Hepatocyte (in vitro differentiated cells): ENCODE results near the gene CABLES2. TPM values are rescaled to one million over a fixed set of nuclear protein-coding genes. Genes with fewer than 3 reads are reported as not detected.

Experiments
- DNase-seq: peaks from one replicate; pipeline ENCODE4 v3.0.0-alpha.2; 2016; ENCODE audit warnings: low spot score
- H2AFZ ChIP-seq: fragments of 200-600 bp; sonication (generic); 2 replicates; pipeline ENCODE4 v1.6.0; 2016; ENCODE audit warnings: antibody characterized with exemption, mild to moderate bottlenecking
- H3K27ac ChIP-seq: fragments of 200-600 bp; sonication (generic); 2 replicates; pipeline ENCODE4 v1.5.1; 2016; ENCODE audit warnings: mild to moderate bottlenecking
- H3K27me3 ChIP-seq: fragments of 200-600 bp; sonication (generic); 2 replicates; pipeline ENCODE4 v1.6.1; 2016
- H3K36me3 ChIP-seq: fragments of 200-600 bp; sonication (generic); replicated peaks from 2 replicates; pipeline ENCODE4 v1.5.1; 2016; ENCODE audit warnings: low read depth; ENCODE audit not compliant: insufficient read depth
- H3K4me1 ChIP-seq: fragments of 200-600 bp; sonication (generic); 2 replicates; pipeline ENCODE4 v1.5.1; 2016; ENCODE audit warnings: mild to moderate bottlenecking, moderate library complexity; ENCODE audit not compliant: insufficient read depth
- H3K4me2 ChIP-seq: fragments of 200-600 bp; sonication (generic); 2 replicates; pipeline ENCODE4 v1.6.0; 2016
- H3K4me3 ChIP-seq: fragments of 200-600 bp; sonication (generic); 2 replicates; pipeline ENCODE4 v1.5.1; 2016; ENCODE audit warnings: mild to moderate bottlenecking
- H3K79me2 ChIP-seq: fragments of 200-600 bp; sonication (generic); 2 replicates; pipeline ENCODE4 v1.6.0; 2017; ENCODE audit warnings: mild to moderate bottlenecking
- H3K9me2 ChIP-seq: fragments of 200-600 bp; sonication (generic); replicated peaks from 2 replicates; pipeline ENCODE4 v1.6.0; 2017; ENCODE audit warnings: mild to moderate bottlenecking; ENCODE audit not compliant: insufficient read depth
- H3K9me3 ChIP-seq: fragments of 200-600 bp; sonication (generic); 2 replicates; pipeline ENCODE4 v1.5.1; 2016; ENCODE audit warnings: low read depth, mild to moderate bottlenecking
- H4K20me1 ChIP-seq: fragments of 200-600 bp; sonication (generic); 2 replicates; pipeline ENCODE4 v1.6.0; 2016; ENCODE audit warnings: mild to moderate bottlenecking; ENCODE audit not compliant: insufficient read depth, poor library complexity, severe bottlenecking
- EZH2 ChIP-seq: fragments of 200-600 bp; sonication (generic); IDR thresholded peaks from 2 replicates; pipeline ENCODE4 v1.6.1; 2016; ENCODE audit warnings: antibody characterized with exemption, mild to moderate bottlenecking, borderline replicate concordance
- EZH2phosphoT487 ChIP-seq: fragments of 200-600 bp; sonication (generic); IDR thresholded peaks from one replicate; pipeline ENCODE4 v1.6.1; 2018; ENCODE audit warnings: antibody characterized with exemption, mild to moderate bottlenecking, low read depth, moderate library complexity; ENCODE audit not compliant: unreplicated experiment, severe bottlenecking
- WGBS: methylation state at CpG from one replicate; pipeline ENCODE4 v1.1.6; 2016; ENCODE audit warnings: low lambda C conversion rate; ENCODE audit errors: missing lambda C conversion rate; 5-methylcytosine and 5-hydroxymethylcytosine counted together
- polyA plus RNA-seq: library from polyadenylated mRNA; unstranded; fragments of >200 nt; fragmentation: Nextera tagmentation; extraction: Ambion mirVana; gene quantifications from 2 replicates; pipeline ENCODE4 v1.2.1, GENCODE V29; 2016
- total RNA-seq: library from RNA; depleted of rRNA; stranded (reverse); fragments of >200 nt; gene quantifications from 2 replicates; pipeline ENCODE4 v1.2.3, GENCODE V29; 2014
- TF ChIP-seq, protein P1 (sequence below): fragments of 200-600 bp; sonication (generic); IDR thresholded peaks from 2 replicates; pipeline ENCODE4 v1.5.1; 2016; ENCODE audit warnings: antibody characterized with exemption, mild to moderate bottlenecking; ENCODE audit not compliant: poor library complexity

CABLES2 gene
- total and polyA plus RNA-seq, 2 experiments from 2014 or later: 8.6 to 19.1 TPM

DNA sequence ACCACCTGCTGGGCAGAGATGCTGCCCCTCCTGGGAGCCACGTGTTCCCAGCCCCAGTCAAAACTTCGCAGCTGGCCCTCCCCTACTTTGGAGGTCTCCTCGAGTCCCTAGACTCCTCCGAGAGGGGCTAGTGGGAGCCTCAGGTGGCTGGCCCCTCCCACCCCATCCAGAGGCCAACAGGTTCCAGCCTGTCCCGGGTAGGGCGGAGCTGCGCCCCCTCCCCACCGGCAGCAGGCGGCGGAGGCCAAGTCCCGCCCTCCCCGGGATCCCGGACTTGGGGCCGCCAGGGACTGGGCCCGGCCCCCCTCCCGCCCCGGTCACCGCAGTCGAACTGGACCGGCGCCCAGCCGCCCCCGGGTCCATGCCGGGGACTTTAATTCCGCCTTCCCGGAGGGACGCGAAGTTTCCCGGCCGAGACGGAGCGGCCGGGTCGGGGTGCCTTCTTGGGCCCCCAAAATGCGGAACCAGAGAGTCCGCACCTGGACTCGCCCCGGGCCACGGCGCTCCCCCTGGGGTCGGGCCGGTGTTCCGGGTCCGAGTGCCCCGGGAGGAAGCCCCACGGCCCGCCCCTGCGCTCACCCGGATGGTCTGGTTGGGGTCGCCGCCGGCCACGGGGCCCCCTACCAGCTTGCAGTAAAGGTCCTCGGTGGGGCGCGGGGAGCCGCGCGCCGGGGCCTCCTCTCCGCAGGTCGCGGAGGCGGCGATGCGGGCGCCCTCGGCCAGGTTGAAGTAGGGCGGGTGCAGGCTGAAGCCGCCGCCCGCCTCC, 40.5 kb downstream of the CABLES2 start:
- Histone ChIP-seq H3K4me3 (peak overlapping the region; percentile 99), H3K27me3 (no peaks in the 10 kb centered on the region), H3K36me3 (no peaks in the 10 kb centered on the region), H3K4me1 (peaks cover 80% of the 10 kb centered on the region), H3K27ac (peak overlapping the region; percentile 92), H3K79me2 (peaks cover 50% of the 10 kb centered on the region), H3K9me3 (no peaks in the 10 kb centered on the region), H3K9me2 (no peaks in the 10 kb centered on the region), H3K4me2 (peak overlapping the region; percentile 91), H4K20me1 (peaks cover 30% of the 10 kb centered on the region), H2AFZ (no peak overlapping the region)
- DNase-seq: peak; percentile 83
- WGBS: 3% methylated on average over 50 of the region's 72 CpGs
- TF ChIP-seq, protein P1, sequence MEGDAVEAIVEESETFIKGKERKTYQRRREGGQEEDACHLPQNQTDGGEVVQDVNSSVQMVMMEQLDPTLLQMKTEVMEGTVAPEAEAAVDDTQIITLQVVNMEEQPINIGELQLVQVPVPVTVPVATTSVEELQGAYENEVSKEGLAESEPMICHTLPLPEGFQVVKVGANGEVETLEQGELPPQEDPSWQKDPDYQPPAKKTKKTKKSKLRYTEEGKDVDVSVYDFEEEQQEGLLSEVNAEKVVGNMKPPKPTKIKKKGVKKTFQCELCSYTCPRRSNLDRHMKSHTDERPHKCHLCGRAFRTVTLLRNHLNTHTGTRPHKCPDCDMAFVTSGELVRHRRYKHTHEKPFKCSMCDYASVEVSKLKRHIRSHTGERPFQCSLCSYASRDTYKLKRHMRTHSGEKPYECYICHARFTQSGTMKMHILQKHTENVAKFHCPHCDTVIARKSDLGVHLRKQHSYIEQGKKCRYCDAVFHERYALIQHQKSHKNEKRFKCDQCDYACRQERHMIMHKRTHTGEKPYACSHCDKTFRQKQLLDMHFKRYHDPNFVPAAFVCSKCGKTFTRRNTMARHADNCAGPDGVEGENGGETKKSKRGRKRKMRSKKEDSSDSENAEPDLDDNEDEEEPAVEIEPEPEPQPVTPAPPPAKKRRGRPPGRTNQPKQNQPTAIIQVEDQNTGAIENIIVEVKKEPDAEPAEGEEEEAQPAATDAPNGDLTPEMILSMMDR: no peak
- TF ChIP-seq EZH2phosphoT487 (no peak), EZH2 (no peak)

DNA sequence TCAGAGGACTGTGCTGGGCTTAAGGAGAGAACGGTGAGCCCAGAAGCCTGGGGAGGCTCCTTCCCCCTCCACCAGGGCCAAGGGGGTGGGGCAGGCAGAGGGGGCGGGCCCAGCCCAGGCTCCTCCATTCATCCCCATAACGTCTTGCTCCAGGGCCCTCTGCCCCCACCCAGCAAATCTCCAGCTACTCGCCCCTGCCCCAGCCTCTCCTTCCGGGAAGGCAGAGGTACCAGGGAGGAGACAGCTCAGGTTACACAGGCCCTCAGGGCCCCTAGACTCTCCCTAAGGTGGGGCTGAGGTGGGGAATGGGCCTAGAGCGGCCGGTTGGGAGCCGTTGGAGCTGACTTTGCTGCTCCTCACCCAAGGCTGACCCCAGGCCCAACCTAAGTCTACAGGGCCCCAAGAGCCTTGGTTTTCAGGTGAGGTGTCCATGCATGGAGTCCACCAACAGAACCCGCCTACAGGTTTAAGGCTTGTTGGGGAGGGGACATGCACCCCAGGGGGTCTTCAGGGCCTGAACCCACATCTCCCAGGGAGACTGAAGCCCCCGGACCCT, 41.2 kb downstream of the CABLES2 start:
- Histone ChIP-seq H3K79me2 (peaks cover 56% of the 10 kb centered on the region), H3K4me1 (peaks cover 86% of the 10 kb centered on the region), H4K20me1 (peaks cover 31% of the 10 kb centered on the region)

DNA sequence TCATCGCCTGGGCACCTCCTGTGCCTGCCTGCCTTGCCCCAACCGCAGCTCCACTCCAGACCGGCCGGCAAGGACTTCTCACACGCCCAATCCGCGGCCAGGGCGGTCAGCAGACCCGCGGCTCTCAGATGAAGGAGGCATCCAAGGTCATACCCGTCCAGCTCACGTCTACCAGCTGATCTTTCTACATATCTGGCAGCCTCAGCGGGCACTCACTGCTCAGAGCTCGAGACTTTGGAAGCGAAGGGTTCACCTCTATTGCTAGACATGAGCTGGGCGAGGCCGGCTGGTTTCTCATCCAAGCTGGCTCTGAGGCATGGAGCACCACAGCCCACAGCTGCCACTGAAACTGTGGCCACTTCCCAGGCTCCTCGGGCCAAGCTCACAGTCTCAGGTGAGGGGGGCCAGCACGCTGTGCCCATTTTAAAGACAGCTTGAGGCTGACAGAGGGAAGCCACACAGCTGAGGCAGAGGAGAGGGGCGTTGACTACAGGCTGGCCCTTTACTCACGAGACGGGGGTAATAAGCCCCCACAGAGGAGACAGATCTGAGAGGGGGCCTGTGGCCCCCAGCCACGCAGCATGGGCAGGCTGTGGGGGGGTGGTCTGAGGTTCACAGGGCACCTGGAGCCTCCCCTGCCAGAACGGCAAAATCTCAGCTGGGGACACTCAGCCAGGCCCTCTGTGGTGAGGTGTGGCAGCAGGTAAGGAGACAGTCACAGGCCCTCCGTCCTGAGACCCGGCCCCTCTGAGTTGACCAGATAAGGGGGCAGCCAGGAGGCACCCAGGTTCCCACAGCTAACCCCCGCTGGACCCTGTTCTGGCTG, 42.0 kb downstream of the CABLES2 start:
- 76% methylated on average over 27 of the region's 27 CpGs for WGBS
- Histone ChIP-seq H3K27ac (peak overlapping the region; percentile 92), H3K4me2 (peak overlapping the region; percentile 91), H3K4me1 (peaks cover 82% of the 10 kb centered on the region), H2AFZ (no peak overlapping the region), H3K79me2 (peaks cover 59% of the 10 kb centered on the region), H3K4me3 (peak overlapping the region; percentile 28), H3K9me3 (no peaks in the 10 kb centered on the region), H3K9me2 (no peaks in the 10 kb centered on the region), H3K27me3 (no peaks in the 10 kb centered on the region), H3K36me3 (no peaks in the 10 kb centered on the region), H4K20me1 (peaks cover 33% of the 10 kb centered on the region)
- peak; percentile 45 for DNase-seq
- no peak for TF ChIP-seq EZH2
- no peak for TF ChIP-seq EZH2phosphoT487
- TF ChIP-seq, protein P1: no peak

More for the DNA sequence above, 41.2 kb downstream of the CABLES2 start:
- Histone ChIP-seq H3K27me3 (no peaks in the 10 kb centered on the region), H3K27ac (peak overlapping the region; percentile 92), H3K9me3 (no peaks in the 10 kb centered on the region), H3K9me2 (no peaks in the 10 kb centered on the region), H3K36me3 (no peaks in the 10 kb centered on the region), H2AFZ (no peak overlapping the region), H3K4me3 (peak overlapping the region; percentile 99), H3K4me2 (peak overlapping the region; percentile 91)
- TF ChIP-seq EZH2 (no peak), EZH2phosphoT487 (no peak)
- TF ChIP-seq, protein P1: no peak
- WGBS: 11% methylated on average over 10 of the region's 10 CpGs
- peak; percentile 84 for DNase-seq
